RWPE1 (cell line): Measurements from ENCODE around the gene CAMK2N2.

ENCODE experiments used
- CTCF ChIA-PET: fragments of 350-600 bp; sonication (Branson Sonifier 250); formaldehyde crosslinking; extraction: SDS; loops from one replicate; lab custom pipeline; 2021; lab: Yijun Ruan, JAX
- POLR2A ChIA-PET: fragments of 400-600 bp; formaldehyde crosslinking; extraction: SDS; loops from one replicate; lab custom pipeline; 2020; ENCODE audit warnings: antibody characterized with exemption; ENCODE audit not compliant: low non-redundant PET; lab: Yijun Ruan, JAX
- DNase-seq: peaks from one replicate; pipeline ENCODE4 v3.0.0; 2012; ENCODE audit warnings: low spot score
- H3K27ac ChIP-seq: fragments of 450-650 bp; 2 replicates; pipeline ENCODE4 v1.5.1; 2017
- CTCF ChIP-seq: fragments of 450-650 bp; conservative IDR thresholded peaks from 2 replicates; pipeline ENCODE4 v1.5.1; 2017; ENCODE audit warnings: low read depth, mild to moderate bottlenecking

Gene CAMK2N2

DNA sequence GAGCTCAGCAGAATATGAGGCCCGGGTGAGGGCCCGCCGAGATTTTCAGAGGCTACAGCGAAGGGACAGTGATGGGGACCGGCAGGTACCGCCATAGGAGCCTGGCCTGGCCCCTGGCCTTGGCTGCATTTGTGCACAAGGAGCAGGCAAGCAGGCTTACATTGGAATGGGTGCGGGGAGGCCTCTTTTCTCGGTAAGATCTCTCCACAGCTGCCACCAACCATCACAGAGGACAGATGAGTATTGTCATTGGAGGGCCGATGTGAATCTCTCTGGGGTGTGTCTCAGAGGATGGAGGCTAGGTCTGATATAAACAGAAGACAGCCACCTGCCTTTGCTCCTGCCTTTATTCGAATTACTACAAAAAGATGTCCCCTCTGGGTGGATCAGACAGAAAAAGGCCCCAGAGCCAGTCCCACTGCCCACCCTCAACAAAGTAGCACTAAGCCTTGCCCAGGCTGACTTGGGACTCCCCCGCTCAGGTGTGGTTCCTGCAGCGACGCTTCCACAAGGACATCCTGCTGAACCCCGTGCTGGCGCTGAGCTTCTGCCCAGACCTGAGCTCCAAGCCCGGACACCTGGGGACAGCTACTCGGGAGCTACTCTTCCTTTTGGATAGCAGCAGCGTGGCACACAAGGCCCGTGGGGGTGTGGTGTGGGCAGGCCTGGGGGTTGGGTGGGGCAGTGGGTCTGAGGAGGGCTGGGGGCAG lies 26.5 kb downstream of the CAMK2N2 start:
- peak overlapping the region; percentile 62 for H3K27ac ChIP-seq
- TF ChIP-seq CTCF, result no peak
- ChIA-PET POLR2A (no interaction called here), CTCF (interaction anchor here (0.6 to 0.9 kb wide), 2 partner anchors 35 to 54 kb away, joined by 3 read pairs; no protein-coding TSS in a partner anchor)
- DNase-seq, result no peak

DNA sequence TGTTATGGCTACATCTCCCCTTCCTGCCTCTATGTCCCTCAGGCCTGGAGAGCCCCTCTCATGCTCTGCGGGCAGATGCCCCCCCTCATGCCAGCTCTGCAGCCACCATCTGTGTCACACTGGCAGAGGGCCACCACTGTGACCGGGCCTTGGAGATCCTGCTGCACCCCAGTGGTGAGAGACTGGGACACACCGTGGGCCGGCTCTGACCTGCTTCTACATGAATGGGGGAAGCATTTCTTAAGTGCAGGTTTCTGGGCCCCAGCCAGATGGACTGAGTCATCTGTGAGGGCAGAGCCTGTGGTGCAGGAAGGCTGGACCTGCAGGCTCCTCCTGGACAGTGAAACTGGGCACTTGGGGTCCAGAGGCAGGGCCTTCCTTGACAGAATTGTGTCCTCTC lies 27.1 kb downstream of the CAMK2N2 start:
- CTCF ChIA-PET, result interaction anchor here (0.6 to 0.9 kb wide), 2 partner anchors 53 to 147 kb away, joined by 3 to 4 read pairs; no protein-coding TSS in a partner anchor
- peak overlapping the region; percentile 62 for H3K27ac ChIP-seq
- POLR2A ChIA-PET, result interaction anchor here (0.6 kb wide), 1 partner anchor 369 kb away, joined by 3 read pairs; no protein-coding TSS in a partner anchor
- peak; percentile 90 for DNase-seq
- TF ChIP-seq CTCF, result peak; percentile 59

DNA sequence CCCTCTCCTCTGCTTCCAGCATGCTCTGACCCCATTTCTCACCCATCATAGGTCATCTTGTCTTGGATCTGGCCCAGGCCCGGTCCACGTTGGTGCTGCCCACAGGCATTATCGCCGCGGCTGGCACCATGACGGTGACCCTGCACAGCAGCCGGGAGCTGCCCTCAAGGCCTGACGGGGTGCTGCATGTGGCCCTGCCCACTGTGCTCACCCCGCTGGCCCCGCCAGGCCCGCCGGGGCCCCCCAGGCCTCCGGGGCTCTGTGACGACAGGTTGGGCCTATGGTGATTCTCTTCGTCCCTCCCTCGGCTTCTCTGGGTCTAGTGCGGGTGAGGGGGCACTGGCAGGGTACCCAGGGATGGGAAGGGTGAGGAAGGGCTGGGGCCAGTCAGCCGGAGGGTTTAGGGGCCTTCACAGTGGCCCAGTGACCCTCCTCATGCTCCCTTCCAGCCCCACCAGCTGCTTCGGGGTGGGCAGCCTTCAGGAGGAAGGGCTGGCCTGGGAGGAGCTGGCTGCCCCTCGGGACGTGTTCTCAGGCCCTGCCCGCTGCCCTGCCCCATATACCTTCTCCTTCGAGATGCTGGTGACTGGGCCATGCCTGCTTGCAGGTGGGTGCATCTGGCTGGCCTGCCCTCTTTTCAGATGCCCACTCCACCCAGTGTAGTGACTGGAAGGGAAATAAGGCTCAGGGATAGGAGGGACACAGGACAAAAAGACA lies 28.1 kb downstream of the CAMK2N2 start:
- CTCF ChIA-PET, result interaction anchor here (0.6 to 0.9 kb wide), 2 partner anchors 52 to 146 kb away, joined by 3 to 4 read pairs; no protein-coding TSS in a partner anchor
- POLR2A ChIA-PET, result interaction anchor here (0.6 kb wide), 1 partner anchor 368 kb away, joined by 3 read pairs; no protein-coding TSS in a partner anchor
- TF ChIP-seq CTCF, result no peak
- peak overlapping the region; percentile 62; the same call in 1 of the 2 replicates for H3K27ac ChIP-seq
- DNase-seq, result no peak

DNA sequence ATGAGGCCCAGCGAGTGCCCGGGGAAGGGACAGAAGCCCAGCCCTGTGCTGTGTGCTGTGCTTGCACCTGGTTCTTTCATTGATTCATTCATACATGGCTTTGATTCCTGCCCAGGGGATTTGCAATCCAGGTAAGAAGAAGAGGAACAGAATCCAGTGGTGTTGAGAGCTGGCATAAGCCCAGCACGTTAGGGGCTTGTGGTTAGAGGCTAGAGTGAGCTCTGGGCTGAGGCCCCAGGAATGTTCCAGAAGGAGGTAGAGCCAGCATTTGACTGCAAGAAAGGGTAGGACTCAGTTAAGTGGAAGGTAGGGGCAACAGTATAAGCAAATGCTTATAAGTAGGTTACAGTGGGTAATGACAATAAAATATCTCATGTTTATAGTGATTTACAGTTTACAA lies 29.7 kb downstream of the CAMK2N2 start:
- ChIA-PET POLR2A (no interaction called here), CTCF (interaction anchor here (0.6 kb wide), 1 partner anchor 104 kb away, joined by 3 read pairs; no protein-coding TSS in a partner anchor)
- TF ChIP-seq CTCF, result no peak
- DNase-seq, result no peak
- no peak overlapping the region for H3K27ac ChIP-seq

- CTCF ChIA-PET, result interaction anchor here (0.6 to 4.6 kb wide), 3 partner anchors 12 to 86 kb away, joined by 3 to 32 read pairs (median 4); partner anchors contain the start of gene EEF1AKMT4
- no peak overlapping the region for H3K27ac ChIP-seq
- peak; percentile 64 for DNase-seq
- POLR2A ChIA-PET, result no interaction called here
- TF ChIP-seq CTCF, result no peak
These were observed 30.5 kb downstream of the CAMK2N2 start for GRCh38 chr3:184230603-184231528.
